ENCODE data around the gene ATP11B.

DNA sequence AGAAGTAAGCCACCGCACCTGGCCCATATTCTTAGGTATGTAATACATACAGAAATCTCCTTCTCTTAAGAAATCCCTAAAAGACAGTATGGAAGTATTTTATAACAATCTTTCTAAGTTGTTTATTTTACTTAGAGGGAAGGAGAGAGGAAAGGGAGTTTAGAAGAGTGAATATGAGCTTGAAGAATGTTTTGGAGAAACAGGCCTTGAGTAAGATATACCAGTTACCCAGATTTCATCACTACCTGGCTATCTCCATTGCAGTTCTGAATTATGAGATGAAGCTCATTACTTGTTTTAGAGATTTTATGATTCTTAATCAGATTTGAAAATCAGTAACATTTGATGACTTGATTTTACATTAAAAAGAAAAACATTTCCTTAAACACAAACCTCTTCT lies 115.2 kb downstream of the ATP11B start:
- TF ChIP-seq ZNF24 (tag by site-specific recombination; IDR thresholded peaks at IDR 0.05) (no peak), YY1 (tag by site-specific recombination; IDR thresholded peaks at IDR 0.05) (no peak), ZNF629 (tag by site-specific recombination; IDR thresholded peaks at IDR 0.05) (no peak), ZNF112 (tag by site-specific recombination; IDR thresholded peaks at IDR 0.05) (no peak), ZNF624 (tag by site-specific recombination; IDR thresholded peaks at IDR 0.05) (no peak), GFI1B (tag by site-specific recombination; IDR thresholded peaks at IDR 0.05) (no peak), ZFP41 (tag by site-specific recombination; IDR thresholded peaks at IDR 0.05; ENCODE audit: borderline replicate concordance) (no peak), ZNF23 (tag by site-specific recombination; IDR thresholded peaks at IDR 0.05; ENCODE audit: borderline replicate concordance) (no peak)
- TF ChIP-seq, protein P1, sequence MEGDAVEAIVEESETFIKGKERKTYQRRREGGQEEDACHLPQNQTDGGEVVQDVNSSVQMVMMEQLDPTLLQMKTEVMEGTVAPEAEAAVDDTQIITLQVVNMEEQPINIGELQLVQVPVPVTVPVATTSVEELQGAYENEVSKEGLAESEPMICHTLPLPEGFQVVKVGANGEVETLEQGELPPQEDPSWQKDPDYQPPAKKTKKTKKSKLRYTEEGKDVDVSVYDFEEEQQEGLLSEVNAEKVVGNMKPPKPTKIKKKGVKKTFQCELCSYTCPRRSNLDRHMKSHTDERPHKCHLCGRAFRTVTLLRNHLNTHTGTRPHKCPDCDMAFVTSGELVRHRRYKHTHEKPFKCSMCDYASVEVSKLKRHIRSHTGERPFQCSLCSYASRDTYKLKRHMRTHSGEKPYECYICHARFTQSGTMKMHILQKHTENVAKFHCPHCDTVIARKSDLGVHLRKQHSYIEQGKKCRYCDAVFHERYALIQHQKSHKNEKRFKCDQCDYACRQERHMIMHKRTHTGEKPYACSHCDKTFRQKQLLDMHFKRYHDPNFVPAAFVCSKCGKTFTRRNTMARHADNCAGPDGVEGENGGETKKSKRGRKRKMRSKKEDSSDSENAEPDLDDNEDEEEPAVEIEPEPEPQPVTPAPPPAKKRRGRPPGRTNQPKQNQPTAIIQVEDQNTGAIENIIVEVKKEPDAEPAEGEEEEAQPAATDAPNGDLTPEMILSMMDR (tag by site-specific recombination; IDR thresholded peaks at IDR 0.05): no peak
- TF ChIP-seq, protein P2, sequence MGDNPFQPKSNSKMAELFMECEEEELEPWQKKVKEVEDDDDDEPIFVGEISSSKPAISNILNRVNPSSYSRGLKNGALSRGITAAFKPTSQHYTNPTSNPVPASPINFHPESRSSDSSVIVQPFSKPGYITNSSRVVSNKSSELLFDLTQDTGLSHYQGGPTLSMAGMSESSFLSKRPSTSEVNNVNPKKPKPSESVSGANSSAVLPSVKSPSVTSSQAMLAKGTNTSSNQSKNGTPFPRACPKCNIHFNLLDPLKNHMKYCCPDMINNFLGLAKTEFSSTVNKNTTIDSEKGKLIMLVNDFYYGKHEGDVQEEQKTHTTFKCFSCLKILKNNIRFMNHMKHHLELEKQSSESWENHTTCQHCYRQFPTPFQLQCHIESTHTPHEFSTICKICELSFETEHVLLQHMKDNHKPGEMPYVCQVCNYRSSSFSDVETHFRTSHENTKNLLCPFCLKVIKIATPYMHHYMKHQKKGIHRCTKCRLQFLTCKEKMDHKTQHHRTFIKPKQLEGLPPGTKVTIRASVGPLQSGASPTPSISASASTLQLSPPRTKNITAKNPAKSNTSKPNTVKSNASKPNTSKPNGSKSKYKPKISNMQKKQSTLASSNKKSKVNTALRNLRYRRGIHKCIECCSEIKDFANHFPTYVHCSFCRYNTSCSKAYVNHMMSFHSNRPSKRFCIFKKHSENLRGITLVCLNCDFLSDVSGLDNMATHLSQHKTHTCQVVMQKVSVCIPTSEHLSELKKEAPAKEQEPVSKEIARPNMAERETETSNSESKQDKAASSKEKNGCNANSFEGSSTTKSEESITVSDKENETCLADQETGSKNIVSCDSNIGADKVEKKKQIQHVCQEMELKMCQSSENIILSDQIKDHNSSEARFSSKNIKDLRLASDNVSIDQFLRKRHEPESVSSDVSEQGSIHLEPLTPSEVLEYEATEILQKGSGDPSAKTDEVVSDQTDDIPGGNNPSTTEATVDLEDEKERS (tag by site-specific recombination; IDR thresholded peaks at IDR 0.05): no peak

Data from HEK293 (cell line).